Epithelial cell of proximal tubule (primary cell): Measurements from ENCODE around the gene UCN3. TPM values are rescaled to one million over a fixed set of nuclear protein-coding genes. Genes with fewer than 3 reads are reported as not detected.
"Not testable (repeated sequence)": the region's sequence is repeated elsewhere in the genome, so short reads cannot be mapped to it uniquely, and the experiment has no call there.

Experiments used
- DNase-seq: peaks from one replicate; pipeline ENCODE4 v3.0.0-alpha.2; 2011; ENCODE audit warnings: low read depth
- H3K4me3 ChIP-seq: 2 replicates; pipeline ENCODE4 v1.5.1; 2011; ENCODE audit warnings: low read depth, mild to moderate bottlenecking, low read length
- total RNA-seq: library from RNA; depleted of rRNA; stranded (reverse); fragments of >200 nt; gene quantifications from 2 replicates; pipeline ENCODE4 v1.2.3, GENCODE V29; 2015
- TF ChIP-seq, protein P1 (sequence below): conservative IDR thresholded peaks from 2 replicates; pipeline ENCODE4 v1.5.1; 2012; ENCODE audit warnings: low read depth, mild to moderate bottlenecking, low read length

The UCN3 gene
- total RNA-seq, 1 donor from 2014 or later = not detected

DNA sequence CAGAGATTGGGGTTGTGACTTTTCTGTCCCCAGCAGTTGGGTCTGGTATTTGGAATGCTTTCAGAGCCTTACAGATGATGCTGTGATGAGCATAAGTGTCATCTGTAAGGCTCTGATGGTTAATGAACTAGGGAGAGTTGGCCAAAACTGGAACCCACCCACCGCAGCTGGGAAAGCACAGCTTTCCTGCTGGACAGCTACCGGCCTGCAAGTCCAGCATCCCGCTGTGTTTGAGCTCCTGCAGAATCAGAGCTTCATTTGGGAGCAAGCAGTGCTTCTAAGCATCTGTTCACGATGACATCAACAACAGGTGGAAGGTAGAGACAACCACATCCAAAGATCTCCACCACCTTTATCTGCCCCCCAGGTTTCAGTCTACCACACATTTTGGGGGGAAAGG is 11.7 kb downstream of the UCN3 start:
- no peak overlapping the region for H3K4me3 ChIP-seq
- TF ChIP-seq, protein P1, sequence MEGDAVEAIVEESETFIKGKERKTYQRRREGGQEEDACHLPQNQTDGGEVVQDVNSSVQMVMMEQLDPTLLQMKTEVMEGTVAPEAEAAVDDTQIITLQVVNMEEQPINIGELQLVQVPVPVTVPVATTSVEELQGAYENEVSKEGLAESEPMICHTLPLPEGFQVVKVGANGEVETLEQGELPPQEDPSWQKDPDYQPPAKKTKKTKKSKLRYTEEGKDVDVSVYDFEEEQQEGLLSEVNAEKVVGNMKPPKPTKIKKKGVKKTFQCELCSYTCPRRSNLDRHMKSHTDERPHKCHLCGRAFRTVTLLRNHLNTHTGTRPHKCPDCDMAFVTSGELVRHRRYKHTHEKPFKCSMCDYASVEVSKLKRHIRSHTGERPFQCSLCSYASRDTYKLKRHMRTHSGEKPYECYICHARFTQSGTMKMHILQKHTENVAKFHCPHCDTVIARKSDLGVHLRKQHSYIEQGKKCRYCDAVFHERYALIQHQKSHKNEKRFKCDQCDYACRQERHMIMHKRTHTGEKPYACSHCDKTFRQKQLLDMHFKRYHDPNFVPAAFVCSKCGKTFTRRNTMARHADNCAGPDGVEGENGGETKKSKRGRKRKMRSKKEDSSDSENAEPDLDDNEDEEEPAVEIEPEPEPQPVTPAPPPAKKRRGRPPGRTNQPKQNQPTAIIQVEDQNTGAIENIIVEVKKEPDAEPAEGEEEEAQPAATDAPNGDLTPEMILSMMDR = no peak
- DNase-seq = no peak

DNA sequence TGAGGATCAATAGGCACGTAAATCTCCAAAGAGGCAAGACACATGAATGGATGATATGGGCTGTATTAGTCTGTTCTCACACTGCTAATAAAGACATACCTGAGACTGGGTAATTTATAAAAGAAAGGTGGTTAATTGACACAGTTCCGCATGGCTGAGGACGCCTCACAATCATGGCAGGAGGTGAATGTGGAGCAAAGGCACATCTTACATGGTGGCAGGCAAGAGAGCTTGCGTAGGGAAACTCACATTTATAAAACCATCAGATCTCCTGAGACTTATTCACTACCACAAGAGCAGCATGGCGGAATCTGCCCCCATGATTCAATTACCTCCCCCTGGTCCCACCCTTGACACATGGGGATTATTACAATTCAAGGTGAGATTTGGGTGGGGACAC is 14.4 kb downstream of the UCN3 start:
- DNase-seq, H3K4me3 ChIP-seq: not testable (repeated sequence)

DNA sequence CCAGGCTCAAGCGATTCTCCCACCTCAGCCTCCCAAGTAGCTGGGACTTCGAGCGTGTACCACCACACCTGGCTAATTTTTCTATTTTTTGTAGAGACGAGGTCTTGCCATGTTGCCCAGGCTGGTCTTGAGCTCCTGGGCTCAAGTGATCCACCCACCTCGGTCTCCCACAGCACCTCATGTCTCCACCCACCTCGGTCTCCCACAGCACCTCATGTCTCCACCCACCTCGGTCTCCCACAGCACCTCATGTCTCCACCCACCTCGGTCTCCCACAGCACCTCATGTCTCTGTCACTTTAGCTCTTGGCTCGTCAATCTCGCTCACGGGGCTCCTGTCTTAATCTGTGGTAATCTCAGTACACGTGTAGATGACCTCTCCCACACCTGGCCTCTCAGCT is 15.6 kb downstream of the UCN3 start:
- DNase-seq, H3K4me3 ChIP-seq: not testable (repeated sequence)

DNA sequence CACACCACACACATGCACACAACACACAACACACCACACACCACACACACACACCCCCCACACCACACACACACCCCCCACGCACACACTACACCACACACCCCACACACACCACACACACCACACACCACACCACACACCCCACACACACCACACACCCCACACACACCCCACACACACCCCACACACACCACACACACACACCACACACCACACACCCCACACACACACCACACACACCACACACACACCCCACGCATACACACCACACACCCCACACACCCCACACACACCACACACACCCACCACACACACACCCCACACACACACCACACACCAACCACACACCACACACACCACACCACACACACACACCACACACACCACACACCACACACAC is 16.4 kb downstream of the UCN3 start:
- H3K4me3 ChIP-seq = no peak overlapping the region
- TF ChIP-seq, protein P1 = no peak
- DNase-seq = no peak

- no peak overlapping the region for H3K4me3 ChIP-seq
- no peak for DNase-seq
- TF ChIP-seq, protein P1 = no peak
These were observed 20.5 kb downstream of the UCN3 start for GRCh38 chr10:5385224-5385623.

DNA sequence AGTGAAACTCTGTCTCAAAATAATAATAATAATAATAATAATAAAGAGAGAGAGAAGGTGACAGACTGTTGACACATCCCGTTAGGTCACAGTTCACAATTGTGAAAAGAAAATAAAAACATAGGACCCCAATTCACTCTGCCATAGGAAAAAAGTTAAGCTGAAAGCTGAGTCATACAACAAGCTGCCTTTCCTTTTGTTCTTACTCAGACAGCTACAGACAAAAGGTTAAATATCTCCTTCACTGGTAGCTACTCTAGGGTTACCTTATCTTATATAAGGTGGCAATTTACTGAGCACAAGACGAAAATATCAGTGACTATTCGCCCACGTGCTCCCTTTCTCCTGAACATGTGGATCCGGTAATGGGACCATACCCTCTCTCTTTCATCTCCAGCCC is 22.4 kb downstream of the UCN3 start:
- no peak overlapping the region for H3K4me3 ChIP-seq
- DNase-seq = no peak
- TF ChIP-seq, protein P1 = no peak

DNA sequence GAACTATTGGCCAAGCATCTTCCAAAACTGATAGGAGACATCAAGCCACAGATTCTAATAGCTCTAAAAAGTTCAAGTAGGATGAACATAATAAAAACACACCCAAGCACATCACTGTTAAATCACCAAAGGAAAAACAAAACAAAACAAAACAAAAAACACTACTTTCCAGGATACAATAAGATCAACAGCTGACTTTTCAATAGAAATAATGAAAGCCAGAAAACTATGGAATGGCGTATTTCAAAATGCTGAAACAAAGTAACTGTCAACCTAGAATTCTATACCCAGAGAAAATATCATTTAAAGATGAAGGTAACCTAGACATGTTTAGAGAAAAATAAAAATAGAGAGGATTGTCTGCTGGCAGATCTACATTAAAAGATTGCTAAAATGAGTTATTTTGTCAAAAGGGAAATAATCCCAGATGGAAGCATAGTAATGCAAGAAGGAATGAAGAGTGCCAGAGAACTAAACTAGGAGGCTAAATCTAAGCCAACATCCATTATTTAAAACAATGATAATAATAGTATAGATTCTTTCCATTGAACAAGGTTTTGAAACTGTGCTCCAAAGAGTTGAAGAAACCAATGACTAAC is 25.9 kb downstream of the UCN3 start:
- DNase-seq = no peak
- TF ChIP-seq, protein P1 = no peak
- no peak overlapping the region for H3K4me3 ChIP-seq

DNA sequence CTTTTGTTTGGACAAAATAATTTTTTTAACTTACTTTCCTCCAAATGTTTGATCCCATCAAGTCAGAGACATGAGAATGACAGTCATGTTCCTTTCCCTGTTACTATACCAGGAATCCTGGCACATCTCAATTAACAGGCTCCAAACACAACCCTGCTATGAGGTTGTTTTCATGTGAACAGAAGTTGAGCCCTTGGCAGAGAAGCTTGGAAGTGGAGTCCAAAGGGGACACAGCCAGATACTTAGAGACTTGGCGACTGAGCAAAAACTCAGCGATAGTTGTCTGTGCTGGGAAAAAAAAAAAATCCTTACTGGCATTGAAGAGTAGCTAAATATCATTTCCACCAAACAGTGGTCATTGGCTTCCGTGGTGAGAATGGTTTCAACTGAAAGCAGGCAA is 27.0 kb downstream of the UCN3 start:
- no peak for DNase-seq
- no peak overlapping the region for H3K4me3 ChIP-seq
- TF ChIP-seq, protein P1 = no peak
